Measurements from ENCODE around the gene MED13. TPM values are rescaled to one million over a fixed set of nuclear protein-coding genes. Genes with fewer than 3 reads are reported as not detected.
A peak's percentile ranks its signal among the peaks of the same experiment; 100 is the strongest.

Gene MED13
- total RNA-seq, 2 donors from 2014 or later: 61.9 to 77.5 TPM

GRCh38 chr17:62109378-62109902, 44.4 kb upstream of the MED13 start:
- Histone ChIP-seq H3K4me1 (peaks cover 4% of the 10 kb centered on the region), H3K27ac (no peak overlapping the region), H3K9me3 (no peaks in the 10 kb centered on the region), H3K36me3 (no peaks in the 10 kb centered on the region), H3K4me3 (no peak overlapping the region), H3K9ac (ENCODE audit: low read depth in 2 of 2, low read length in 2 of 2) (no peak overlapping the region), H3K27me3 (no peaks in the 10 kb centered on the region)
- DNase-seq: peak; percentile 73
- intact Hi-C loops (cut with DNase I): loop anchor here (10.0 kb wide), 2 partner anchors 75 to 475 kb away; no protein-coding TSS in a partner anchor
- TF ChIP-seq, protein P1, sequence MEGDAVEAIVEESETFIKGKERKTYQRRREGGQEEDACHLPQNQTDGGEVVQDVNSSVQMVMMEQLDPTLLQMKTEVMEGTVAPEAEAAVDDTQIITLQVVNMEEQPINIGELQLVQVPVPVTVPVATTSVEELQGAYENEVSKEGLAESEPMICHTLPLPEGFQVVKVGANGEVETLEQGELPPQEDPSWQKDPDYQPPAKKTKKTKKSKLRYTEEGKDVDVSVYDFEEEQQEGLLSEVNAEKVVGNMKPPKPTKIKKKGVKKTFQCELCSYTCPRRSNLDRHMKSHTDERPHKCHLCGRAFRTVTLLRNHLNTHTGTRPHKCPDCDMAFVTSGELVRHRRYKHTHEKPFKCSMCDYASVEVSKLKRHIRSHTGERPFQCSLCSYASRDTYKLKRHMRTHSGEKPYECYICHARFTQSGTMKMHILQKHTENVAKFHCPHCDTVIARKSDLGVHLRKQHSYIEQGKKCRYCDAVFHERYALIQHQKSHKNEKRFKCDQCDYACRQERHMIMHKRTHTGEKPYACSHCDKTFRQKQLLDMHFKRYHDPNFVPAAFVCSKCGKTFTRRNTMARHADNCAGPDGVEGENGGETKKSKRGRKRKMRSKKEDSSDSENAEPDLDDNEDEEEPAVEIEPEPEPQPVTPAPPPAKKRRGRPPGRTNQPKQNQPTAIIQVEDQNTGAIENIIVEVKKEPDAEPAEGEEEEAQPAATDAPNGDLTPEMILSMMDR (IDR thresholded peaks at IDR 0.05): peak; percentile 72

DNA sequence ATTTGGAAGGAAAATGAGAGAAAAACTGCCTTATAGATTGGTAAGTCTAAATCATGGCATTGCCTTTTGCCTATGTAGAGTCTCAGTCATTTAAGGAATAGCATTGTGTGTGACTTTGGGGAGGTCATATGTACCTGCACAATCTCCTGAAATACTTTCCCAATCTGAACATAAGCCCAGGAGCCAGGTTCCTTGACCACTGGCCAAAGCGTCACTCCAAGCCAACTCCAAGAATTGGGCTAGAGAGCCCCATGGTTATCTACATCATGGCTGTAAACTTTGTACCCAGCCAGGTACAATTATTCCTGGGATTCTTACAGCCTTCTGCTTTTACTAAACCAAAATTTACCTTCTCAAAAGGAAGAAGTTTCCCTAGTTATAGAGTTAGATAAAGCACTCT, 40.8 kb upstream of the MED13 start:
- DNase-seq: no peak
- H3K9ac ChIP-seq (ENCODE audit: low read depth in 2 of 2, low read length in 2 of 2): no peak overlapping the region
- H3K9me3 ChIP-seq: no peaks in the 10 kb centered on the region
- no peaks in the 10 kb centered on the region for H3K36me3 ChIP-seq
- no peaks in the 10 kb centered on the region for H3K27me3 ChIP-seq
- intact Hi-C loops (cut with DNase I): loop anchor here (10.0 kb wide), 2 partner anchors 79 to 471 kb away; no protein-coding TSS in a partner anchor
- H3K4me1 ChIP-seq: peaks cover 4% of the 10 kb centered on the region
- H3K27ac ChIP-seq: no peak overlapping the region
- TF ChIP-seq, protein P1 (IDR thresholded peaks at IDR 0.05): no peak
- H3K4me3 ChIP-seq: no peak overlapping the region

DNA sequence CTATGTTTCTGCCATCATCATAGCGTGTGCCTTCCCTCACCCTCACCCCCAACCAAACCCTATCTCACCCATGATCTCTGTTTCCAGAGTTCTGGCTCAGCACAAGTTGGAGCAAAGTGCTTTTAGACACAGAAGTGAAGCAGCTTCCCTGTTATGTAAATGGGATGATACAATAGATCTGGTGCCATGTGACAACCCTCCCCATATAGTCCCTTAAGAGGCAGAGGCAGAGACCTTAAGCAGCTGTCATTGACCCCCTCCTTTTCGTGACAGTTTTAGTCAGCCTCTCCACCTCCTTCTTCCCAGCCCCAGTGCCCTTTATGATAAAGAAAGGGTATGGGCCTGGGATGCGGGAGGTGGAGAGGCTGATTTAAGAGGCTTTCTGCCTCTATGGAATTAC, 40.3 kb upstream of the MED13 start:
- Histone ChIP-seq H3K36me3 (no peaks in the 10 kb centered on the region), H3K9ac (ENCODE audit: low read depth in 2 of 2, low read length in 2 of 2) (no peak overlapping the region), H3K4me1 (peaks cover 4% of the 10 kb centered on the region), H3K4me3 (no peak overlapping the region), H3K27ac (no peak overlapping the region), H3K27me3 (no peaks in the 10 kb centered on the region), H3K9me3 (no peaks in the 10 kb centered on the region)
- intact Hi-C loops (cut with DNase I): loop anchor here (10.0 kb wide), 2 partner anchors 79 to 471 kb away; no protein-coding TSS in a partner anchor
- TF ChIP-seq, protein P1 (IDR thresholded peaks at IDR 0.05): no peak
- DNase-seq: no peak

DNA sequence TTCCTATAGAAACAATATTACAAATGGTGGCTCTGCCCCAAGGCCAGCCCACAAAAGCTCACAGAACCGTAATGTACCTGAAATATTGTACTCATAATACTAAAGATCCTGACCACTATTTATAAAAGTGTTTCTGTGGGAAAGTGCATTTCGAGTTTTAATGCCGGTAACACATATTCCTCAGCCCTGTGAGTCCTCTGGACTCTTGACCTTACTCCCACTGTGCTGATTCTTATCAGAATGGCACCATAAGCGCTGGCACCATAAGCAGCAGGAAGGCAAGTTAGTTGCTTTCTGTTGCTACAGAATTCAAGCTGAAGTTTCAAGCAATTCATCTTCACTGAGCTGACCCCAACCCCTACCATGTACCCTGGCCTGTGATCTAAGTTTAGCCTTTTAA, 36.4 kb upstream of the MED13 start:
- intact Hi-C loops (cut with DNase I): loop anchor here (10.0 kb wide), 2 partner anchors 83 to 467 kb away; no protein-coding TSS in a partner anchor
- no peak overlapping the region for H3K9ac ChIP-seq (ENCODE audit: low read depth in 2 of 2, low read length in 2 of 2)
- H3K4me3 ChIP-seq: no peak overlapping the region
- no peak overlapping the region for H3K27ac ChIP-seq
- no peaks in the 10 kb centered on the region for H3K27me3 ChIP-seq
- no peaks in the 10 kb centered on the region for H3K4me1 ChIP-seq
- DNase-seq: no peak
- TF ChIP-seq, protein P1 (IDR thresholded peaks at IDR 0.05): no peak
- no peaks in the 10 kb centered on the region for H3K9me3 ChIP-seq
- no peaks in the 10 kb centered on the region for H3K36me3 ChIP-seq

- H3K9ac ChIP-seq (ENCODE audit: low read depth in 2 of 2, low read length in 2 of 2): no peak overlapping the region
- intact Hi-C loops (cut with DNase I): loop anchor here (10.0 kb wide), 2 partner anchors 84 to 466 kb away; no protein-coding TSS in a partner anchor
- TF ChIP-seq, protein P1 (IDR thresholded peaks at IDR 0.05): no peak
- H3K9me3 ChIP-seq: no peaks in the 10 kb centered on the region
- no peak overlapping the region for H3K27ac ChIP-seq
- no peak overlapping the region for H3K4me3 ChIP-seq
- DNase-seq: no peak
- H3K27me3 ChIP-seq: no peaks in the 10 kb centered on the region
- no peaks in the 10 kb centered on the region for H3K36me3 ChIP-seq
- H3K4me1 ChIP-seq: no peaks in the 10 kb centered on the region
Observed at GRCh38 chr17:62101090-62101489, 36.0 kb upstream of the MED13 start.
